ELR (cell line): ENCODE data around the gene SIK3.

Experiments used
- DNase-seq: peaks from one replicate; pipeline ENCODE4 v3.0.0-alpha.2; 2015; ENCODE audit warnings: low read depth

SIK3 gene

GRCh38 chr11:116895048-116895757 lies 203.0 kb downstream of the SIK3 start:
- no peak for DNase-seq

DNA sequence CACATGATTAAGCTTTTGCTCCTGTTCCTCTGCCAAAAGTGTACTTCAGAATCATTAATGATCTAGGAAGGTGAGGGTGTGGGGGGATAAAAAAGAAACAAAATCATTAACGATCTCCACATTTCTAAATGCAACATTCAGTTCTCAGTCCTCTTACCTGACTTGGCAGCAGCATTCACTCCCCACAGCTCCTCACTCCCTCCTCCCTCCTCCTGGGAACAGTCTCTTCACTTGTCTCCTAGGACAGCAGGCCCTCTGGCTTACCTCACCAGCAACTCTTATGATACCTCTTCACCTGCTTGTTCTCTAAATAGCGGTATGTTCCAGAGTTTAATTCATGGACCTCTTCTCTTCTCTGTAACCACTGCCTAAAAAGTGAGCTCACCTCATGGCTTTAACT lies 204.3 kb downstream of the SIK3 start:
- DNase-seq, result no peak

- DNase-seq, result no peak
These were observed 204.8 kb downstream of the SIK3 start for GRCh38 chr11:116893437-116893836.

DNA sequence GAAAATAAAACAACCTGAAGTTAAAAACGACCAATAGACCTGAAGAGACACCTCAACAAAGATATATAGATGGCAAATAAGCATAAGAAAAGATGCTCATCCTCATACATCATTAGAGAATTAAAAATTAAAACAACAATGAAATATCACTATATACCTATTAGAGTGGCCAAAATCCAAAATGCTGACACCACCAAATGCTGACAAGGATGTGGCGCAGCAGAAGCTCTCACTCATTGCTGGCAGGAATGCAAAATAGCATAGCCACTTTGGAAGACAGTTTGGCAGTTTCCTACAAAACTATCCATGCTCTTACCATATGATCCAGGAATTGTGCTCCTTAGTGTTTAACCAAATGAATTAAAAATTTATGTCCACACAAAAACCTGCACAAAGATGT lies 205.9 kb downstream of the SIK3 start:
- no peak for DNase-seq

DNA sequence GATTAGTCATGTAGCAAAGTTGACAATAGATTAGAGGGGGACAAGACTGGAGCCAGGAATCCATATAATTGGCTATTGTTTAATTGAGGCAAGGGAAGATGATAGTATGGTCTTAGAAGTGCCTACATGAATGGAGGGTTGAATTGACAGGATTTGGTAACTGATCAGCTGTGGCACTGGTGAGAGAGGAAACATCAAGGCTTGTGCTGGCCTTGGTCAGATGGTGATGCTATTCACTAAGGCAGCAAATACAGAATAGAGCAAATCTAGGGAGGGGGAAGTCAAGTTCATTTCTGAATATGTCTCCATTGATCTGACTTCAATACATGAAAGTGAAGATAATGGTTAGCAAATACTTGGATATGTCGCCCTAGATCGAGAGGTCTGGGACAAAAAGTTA lies 206.5 kb downstream of the SIK3 start:
- no peak for DNase-seq

- DNase-seq, result no peak
These were observed 207.6 kb downstream of the SIK3 start for GRCh38 chr11:116890607-116891006.

DNA sequence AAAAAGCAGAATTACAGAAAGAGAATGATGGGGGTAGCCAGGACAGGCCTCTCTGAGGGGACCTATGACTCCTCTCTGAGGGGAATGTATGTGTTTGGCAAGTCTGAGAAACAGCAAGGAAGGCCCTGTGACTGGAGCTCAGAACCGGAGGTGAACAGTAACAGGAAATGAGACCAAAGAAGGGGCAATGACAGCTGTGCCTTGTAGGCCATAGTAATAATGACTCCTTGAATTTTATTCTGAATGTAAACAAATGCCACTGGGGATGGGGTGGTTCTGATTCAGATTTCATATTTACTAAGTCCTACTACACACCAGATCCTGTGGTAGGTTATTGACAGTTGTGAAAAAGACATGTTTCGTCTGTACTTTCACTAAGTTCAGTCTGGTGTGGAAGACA lies 208.0 kb downstream of the SIK3 start:
- DNase-seq, result peak; percentile 69

- no peak for DNase-seq
These were observed 209.2 kb downstream of the SIK3 start for GRCh38 chr11:116888884-116889549.

- DNase-seq, result no peak
These were observed 210.2 kb downstream of the SIK3 start for GRCh38 chr11:116888024-116888423.

GRCh38 chr11:116885951-116886655 lies 212.1 kb downstream of the SIK3 start:
- DNase-seq, result no peak

- peak; percentile 83 for DNase-seq
These were observed 215.8 kb downstream of the SIK3 start for GRCh38 chr11:116882386-116882785.

- no peak for DNase-seq
These were observed 217.1 kb downstream of the SIK3 start for GRCh38 chr11:116881143-116881542.

- DNase-seq, result peak; percentile 80
These were observed 218.2 kb downstream of the SIK3 start for GRCh38 chr11:116879800-116880625.

- DNase-seq, result no peak
These were observed 221.6 kb downstream of the SIK3 start for GRCh38 chr11:116876656-116877055.

DNA sequence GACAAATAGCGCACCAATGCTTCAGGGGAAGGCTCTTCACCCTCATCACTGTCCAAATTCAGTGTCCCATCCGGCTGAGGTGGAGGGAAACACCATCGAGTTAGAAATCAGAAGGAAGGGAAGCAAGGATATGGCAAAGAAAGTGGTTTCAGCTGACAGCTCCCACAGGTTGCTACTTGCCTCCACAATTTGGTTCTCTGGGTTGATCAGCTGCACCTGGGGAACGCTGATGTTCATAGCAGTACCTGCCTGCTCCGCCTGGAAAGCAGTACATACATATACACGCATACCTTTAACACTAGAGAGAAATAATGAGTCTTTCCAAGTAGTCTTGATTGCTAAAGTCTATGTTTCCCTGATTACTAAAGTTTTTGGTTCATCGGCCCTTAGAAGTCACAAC lies 223.0 kb downstream of the SIK3 start:
- DNase-seq, result no peak

DNA sequence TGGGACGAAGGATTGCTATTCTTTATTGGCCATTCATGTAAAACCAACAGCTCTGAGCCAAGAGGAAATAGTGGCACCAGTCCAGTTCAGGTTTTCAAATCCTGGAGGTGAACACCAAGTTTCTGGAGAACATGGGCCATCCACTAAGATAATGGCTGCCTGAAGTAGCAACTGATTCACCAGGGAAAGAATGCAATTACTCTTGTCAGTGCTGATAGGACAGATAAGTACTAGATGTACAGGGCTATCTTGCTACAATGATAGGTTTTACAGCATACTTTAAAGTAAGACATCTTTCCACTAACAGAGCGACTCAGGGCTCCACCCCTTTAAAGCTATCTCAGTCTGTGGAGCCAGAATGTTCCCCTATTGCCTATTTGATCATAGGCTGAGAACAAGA lies 224.0 kb downstream of the SIK3 start:
- peak; percentile 23 for DNase-seq

- no peak for DNase-seq
These were observed 224.8 kb downstream of the SIK3 start for GRCh38 chr11:116873381-116873780.

DNA sequence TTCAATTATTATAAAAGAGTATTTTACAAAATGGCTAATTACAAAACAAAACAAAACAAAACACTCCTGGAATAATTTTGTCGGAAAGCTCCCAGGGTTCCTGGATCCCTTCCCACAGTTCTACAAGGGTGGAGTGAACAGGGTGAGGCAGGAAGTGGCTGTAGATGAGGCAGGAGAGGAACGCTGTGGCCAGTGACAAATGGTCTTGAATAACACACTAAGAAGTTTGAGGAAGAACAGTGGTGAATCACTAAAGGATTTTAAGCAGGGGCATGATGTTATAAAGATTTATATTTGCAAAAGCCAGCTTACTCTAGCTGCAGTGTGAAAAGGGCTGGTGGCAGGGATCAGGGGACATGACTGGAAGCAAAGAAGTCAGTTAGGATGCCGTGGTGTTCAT lies 227.0 kb downstream of the SIK3 start:
- peak; percentile 94 for DNase-seq

GRCh38 chr11:116870054-116870453 lies 228.2 kb downstream of the SIK3 start:
- no peak for DNase-seq

- no peak for DNase-seq
These were observed 228.6 kb downstream of the SIK3 start for GRCh38 chr11:116869610-116870009.

GRCh38 chr11:116868066-116868465 lies 230.2 kb downstream of the SIK3 start:
- no peak for DNase-seq

- DNase-seq, result no peak
These were observed 230.6 kb downstream of the SIK3 start for GRCh38 chr11:116867619-116868018.
